Measurements from ENCODE around the gene ALKBH2.

The ALKBH2 gene

GRCh38 chr12:109069307-109070271 is 23.7 kb downstream of the ALKBH2 start:
- no peaks in the 10 kb centered on the region for H3K27me3 ChIP-seq (ENCODE audit: control insufficient read depth, low read length)
- H3F3A ChIP-seq (ENCODE audit: control insufficient read depth, insufficient read depth) = no peaks in the 10 kb centered on the region
- H3K4me3 ChIP-seq (ENCODE audit: low read length) = no peak overlapping the region
- H3K4me1 ChIP-seq (ENCODE audit: control insufficient read depth, low read length) = peaks cover 11% of the 10 kb centered on the region
- H3K9me2 ChIP-seq (replicated peaks; ENCODE audit: control insufficient read depth, low read length) = no peaks in the 10 kb centered on the region
- H3K9me3 ChIP-seq (ENCODE audit: control insufficient read depth, insufficient read depth, low read length) = no peaks in the 10 kb centered on the region
- H3K36me3 ChIP-seq (ENCODE audit: control insufficient read depth, low read length) = peaks cover 43% of the 10 kb centered on the region
- no peak overlapping the region for H3K4me2 ChIP-seq (ENCODE audit: low read length)
- H3K79me2 ChIP-seq (ENCODE audit: control insufficient read depth, low read length) = no peaks in the 10 kb centered on the region
- H4K20me1 ChIP-seq (ENCODE audit: control insufficient read depth, insufficient read depth, low read depth, low read length) = no peaks in the 10 kb centered on the region
- TF ChIP-seq EZH2phosphoT487 (IDR thresholded peaks at IDR 0.05; ENCODE audit: borderline replicate concordance, low read length) (no peak), CTCF (IDR thresholded peaks at IDR 0.05; ENCODE audit: low read depth, low read length, poor library complexity, severe bottlenecking) (no peak)
- no peak overlapping the region for H3K27ac ChIP-seq (ENCODE audit: low read depth, low read length)

DNA sequence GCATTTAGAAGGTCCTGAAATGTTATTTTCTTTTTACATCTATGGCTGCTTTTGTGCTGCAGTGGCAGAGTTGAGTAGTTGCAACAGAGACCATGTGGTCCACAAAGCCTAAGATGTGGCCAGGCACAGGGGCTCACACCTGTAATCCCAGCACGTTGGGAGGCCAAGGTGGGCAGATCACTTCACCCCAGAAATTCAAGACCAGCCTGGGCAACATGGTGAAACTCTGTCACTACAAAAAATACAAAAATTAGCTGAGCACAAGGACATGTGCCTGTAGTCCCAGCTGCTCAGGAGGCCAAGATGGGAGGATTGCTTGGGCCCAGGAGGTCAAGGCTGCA is 27.4 kb downstream of the ALKBH2 start:
- H3K4me2 ChIP-seq (ENCODE audit: low read length) = no peak overlapping the region

GRCh38 chr12:109065154-109065852 is 28.0 kb downstream of the ALKBH2 start:
- TF ChIP-seq EZH2phosphoT487 (IDR thresholded peaks at IDR 0.05; ENCODE audit: borderline replicate concordance, low read length) (no peak), CTCF (IDR thresholded peaks at IDR 0.05; ENCODE audit: low read depth, low read length, poor library complexity, severe bottlenecking) (no peak)
- Histone ChIP-seq H3K9me3 (ENCODE audit: control insufficient read depth, insufficient read depth, low read length) (no peaks in the 10 kb centered on the region), H3F3A (ENCODE audit: control insufficient read depth, insufficient read depth) (peaks cover 14% of the 10 kb centered on the region), H3K79me2 (ENCODE audit: control insufficient read depth, low read length) (no peaks in the 10 kb centered on the region), H3K4me2 (ENCODE audit: low read length) (no peak overlapping the region), H4K20me1 (ENCODE audit: control insufficient read depth, insufficient read depth, low read depth, low read length) (no peaks in the 10 kb centered on the region), H3K9me2 (replicated peaks; ENCODE audit: control insufficient read depth, low read length) (no peaks in the 10 kb centered on the region), H3K4me3 (ENCODE audit: low read length) (no peak overlapping the region), H3K27me3 (ENCODE audit: control insufficient read depth, low read length) (no peaks in the 10 kb centered on the region), H3K27ac (ENCODE audit: low read depth, low read length) (no peak overlapping the region), H3K4me1 (ENCODE audit: control insufficient read depth, low read length) (peaks cover 54% of the 10 kb centered on the region), H3K36me3 (ENCODE audit: control insufficient read depth, low read length) (peaks cover 40% of the 10 kb centered on the region)

More for the DNA sequence above, 27.4 kb downstream of the ALKBH2 start:
- no peak overlapping the region for H3K27ac ChIP-seq (ENCODE audit: low read depth, low read length)
- H3F3A ChIP-seq (ENCODE audit: control insufficient read depth, insufficient read depth) = peaks cover 13% of the 10 kb centered on the region
- H3K27me3 ChIP-seq (ENCODE audit: control insufficient read depth, low read length) = no peaks in the 10 kb centered on the region
- no peaks in the 10 kb centered on the region for H4K20me1 ChIP-seq (ENCODE audit: control insufficient read depth, insufficient read depth, low read depth, low read length)
- no peaks in the 10 kb centered on the region for H3K9me2 ChIP-seq (replicated peaks; ENCODE audit: control insufficient read depth, low read length)
- H3K79me2 ChIP-seq (ENCODE audit: control insufficient read depth, low read length) = no peaks in the 10 kb centered on the region
- no peaks in the 10 kb centered on the region for H3K9me3 ChIP-seq (ENCODE audit: control insufficient read depth, insufficient read depth, low read length)
- H3K4me3 ChIP-seq (ENCODE audit: low read length) = no peak overlapping the region
- H3K36me3 ChIP-seq (ENCODE audit: control insufficient read depth, low read length) = peaks cover 42% of the 10 kb centered on the region
- H3K4me1 ChIP-seq (ENCODE audit: control insufficient read depth, low read length) = peaks cover 49% of the 10 kb centered on the region
- TF ChIP-seq CTCF (IDR thresholded peaks at IDR 0.05; ENCODE audit: low read depth, low read length, poor library complexity, severe bottlenecking) = no peak
- TF ChIP-seq EZH2phosphoT487 (IDR thresholded peaks at IDR 0.05; ENCODE audit: borderline replicate concordance, low read length) = no peak
